LoVo (cell line): Measurements from ENCODE around the gene TBC1D1.
A peak's percentile ranks its signal among the peaks of the same experiment; 100 is the strongest.

Experiments used
- DNase-seq: peaks from one replicate; pipeline ENCODE4 v3.0.0-alpha.2; 2016; ENCODE audit warnings: low spot score

TBC1D1 gene

DNA sequence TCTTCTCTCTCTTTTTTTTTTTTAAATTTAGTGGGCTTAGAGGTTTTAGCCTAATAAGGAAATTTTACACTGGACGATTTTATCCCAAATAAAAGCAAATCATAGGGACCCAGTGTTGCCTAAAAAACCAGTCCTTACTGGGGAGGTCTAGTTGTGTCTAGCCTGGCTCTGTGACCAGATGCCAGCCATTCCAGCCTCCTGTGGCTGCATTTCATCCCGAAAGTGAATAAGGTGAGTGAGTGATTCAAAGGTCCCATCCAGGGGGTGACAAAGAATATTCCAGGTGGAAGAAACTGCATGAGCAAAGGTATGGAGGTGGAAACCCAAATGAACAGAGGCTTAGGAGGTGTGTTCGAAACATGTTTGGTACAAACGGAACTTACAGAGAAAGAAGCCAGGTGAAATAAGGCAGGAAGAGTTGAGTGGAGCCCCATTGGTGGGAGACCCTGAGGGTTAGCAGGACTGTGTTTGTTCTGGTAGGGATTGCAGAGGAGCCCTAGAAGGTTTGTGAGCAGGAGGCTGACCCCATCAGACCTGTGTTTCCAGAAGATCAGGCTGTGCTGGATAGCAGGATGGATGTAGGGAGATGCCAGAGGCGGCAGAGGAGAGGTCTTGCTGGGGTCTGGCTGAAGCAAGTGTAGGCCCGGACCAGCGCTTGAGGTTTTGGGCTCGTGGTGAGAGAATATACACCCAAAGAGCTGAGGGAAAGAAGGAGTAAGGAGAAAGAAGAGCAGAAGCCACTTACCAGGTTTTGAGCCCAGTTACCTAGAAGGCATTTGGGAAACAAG is 100.9 kb downstream of the TBC1D1 start:
- no peak for DNase-seq

DNA sequence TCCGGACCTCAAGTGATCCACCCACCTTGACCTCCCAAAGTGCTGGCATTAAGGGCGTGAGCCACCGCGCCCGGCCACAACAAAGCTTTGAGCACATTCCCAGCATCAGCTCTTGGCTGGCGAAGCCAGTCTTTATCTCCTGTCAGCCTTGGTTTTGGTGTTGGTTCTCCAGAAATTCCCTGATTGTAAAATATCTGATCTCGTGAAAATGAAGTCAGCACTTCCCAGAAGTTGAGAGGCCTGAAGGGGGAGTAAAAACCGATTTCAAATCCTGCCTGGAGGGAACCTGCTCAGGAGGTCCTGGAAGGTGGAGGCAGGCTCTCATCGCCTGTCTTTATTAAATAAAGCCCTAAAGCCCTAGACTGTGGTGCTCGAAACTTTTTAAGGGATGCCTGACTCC is 102.9 kb downstream of the TBC1D1 start:
- DNase-seq, result no peak

DNA sequence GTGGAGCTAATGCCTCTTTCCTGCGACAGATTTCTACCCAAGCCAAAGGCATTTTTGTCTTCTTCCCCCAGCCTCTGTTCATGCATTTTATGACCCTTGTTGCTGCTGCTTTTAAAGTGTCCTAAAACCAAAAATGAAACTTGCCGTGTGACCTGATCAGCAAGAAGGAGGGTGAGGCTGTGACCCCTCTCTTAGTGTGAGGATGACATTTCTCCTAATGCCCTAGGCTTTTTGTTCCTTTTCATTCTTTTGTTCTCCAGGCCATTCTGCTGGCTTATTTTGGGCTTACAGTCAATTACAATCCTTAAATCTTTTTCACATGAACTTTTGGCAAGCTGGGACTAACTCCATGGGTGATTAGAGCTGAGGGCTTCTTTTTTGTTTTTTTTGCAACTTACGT is 103.7 kb downstream of the TBC1D1 start:
- DNase-seq, result no peak

DNA sequence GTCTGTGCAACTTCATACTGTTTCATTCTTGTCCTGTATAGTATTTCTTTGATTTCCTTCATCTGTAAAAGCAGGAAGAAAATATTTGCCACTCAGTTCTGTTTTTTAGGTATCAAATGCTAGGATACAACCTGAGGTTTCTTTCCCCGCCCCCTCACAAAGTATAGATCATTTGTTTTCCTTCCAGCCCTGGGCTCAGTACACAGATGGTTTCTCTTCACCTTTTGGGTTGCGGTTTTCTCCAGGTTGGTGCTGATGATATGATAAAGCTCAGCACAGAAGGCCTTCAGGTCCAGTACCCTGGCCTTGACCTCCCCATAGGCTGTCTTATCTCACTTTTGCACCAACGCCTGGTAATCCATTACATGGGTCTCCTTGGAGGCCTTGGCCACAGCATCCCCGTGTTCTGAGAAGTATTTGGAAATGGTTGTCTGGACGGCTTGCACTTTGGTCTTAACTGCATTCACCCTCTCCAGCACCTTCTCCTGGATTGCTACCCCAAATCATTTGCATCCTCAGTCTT is 104.5 kb downstream of the TBC1D1 start:
- no peak for DNase-seq

DNA sequence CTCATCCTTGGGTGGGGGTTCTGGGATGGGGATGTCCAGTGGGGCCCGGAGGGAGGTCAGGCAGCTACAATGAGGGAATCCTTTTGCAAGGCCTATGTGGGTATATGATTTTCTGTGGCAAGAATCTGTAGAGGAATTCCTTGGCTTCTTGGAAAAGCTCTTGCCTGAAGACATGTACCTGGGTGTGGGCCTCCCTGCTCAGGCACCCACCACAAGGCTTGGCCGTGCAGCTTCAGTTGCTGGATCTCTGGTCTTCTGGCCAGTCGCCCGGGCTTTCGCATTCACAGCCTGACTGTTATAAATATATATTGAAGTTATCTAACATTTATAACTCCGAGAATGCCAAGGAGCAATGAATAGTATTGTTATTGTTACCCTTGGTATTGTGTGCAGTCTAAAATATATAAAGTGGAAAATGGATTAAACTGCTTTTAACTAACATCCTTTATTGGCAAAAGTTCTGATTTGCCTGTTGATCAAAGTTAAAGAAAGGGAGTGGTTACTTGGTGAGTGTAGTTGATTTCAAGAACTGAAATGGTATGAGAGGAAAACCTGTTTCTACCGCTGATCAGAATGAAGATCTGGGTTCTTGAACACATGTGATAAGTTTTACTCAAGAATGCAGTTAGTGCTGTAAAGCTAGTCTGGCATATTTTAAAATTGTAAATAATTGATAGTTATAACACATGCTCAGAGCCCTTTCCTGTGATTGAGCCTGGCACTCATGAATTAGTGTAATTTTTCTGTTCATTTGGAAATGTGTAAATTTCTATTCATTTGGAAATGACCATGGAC is 105.3 kb downstream of the TBC1D1 start:
- DNase-seq, result no peak

DNA sequence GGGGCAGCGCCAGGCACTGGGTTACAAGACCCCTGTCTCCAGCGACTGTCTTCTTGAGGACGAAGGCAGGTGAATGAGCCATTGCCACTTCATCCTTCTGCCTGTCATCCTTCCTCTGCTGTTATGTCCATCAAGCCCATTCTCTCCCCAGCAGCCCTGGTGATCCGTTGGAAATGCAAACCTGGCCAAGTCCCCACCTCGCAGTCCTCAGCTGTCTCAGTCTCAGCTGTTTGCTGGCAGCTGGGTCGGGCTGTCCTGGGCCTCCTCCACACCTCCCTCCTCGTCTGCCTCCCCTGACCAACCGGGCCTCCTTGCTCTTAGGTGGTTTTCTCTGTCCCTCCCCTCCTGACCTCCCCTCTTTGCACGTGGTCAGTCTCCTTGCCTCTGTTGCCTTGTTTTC is 107.3 kb downstream of the TBC1D1 start:
- DNase-seq, result no peak

DNA sequence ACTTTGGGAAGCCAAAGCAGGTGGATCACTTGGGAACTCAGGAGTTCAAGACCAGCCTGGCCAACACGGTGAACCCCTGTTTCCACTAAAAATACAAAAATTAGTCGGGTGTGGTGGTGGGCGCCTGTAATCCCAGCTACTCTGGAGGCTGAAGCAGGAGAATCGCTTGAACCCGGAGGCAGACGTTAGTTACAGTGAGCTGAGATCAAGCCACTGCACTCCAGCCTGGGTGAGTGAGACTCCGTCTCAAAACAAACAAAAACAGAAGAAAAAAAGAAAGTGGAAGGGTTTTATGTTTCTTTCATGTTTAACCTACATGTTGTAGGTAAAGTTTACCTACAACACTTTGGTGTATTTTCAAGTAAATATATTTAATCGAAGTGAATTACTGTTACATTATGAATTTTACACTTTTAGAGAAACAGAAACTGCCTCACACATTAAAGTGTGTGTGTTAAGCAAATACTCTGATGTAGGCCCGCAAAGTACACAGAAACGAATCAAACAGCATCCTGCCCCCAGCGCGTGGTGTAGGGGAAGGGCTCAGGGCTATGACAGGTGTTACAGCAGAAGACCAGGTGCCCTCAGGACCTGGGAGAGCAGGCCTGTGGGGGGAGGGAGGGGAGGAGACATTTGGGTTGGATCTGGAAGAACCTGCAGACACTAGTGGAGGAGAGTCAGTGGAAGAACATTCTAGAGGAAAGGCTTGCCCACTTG is 108.3 kb downstream of the TBC1D1 start:
- DNase-seq, result no peak

DNA sequence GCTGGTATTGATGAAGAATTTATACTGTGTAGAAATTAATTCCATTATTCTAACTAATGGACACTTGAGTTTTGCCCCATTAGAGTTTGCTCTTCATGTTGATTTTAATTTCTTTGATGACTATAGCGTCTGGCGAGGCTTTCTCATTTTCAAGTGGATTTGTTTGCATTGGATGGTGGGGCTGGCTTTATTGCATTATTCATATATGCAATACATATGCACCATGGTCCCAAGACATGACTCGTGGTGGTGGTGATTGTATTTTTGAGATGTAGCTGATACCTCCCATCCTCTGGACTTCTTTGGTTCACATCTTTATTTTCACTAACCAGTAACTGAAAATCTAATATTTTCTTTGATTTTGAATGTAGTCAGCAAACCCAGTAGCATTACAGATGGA is 109.1 kb downstream of the TBC1D1 start:
- DNase-seq, result no peak

DNA sequence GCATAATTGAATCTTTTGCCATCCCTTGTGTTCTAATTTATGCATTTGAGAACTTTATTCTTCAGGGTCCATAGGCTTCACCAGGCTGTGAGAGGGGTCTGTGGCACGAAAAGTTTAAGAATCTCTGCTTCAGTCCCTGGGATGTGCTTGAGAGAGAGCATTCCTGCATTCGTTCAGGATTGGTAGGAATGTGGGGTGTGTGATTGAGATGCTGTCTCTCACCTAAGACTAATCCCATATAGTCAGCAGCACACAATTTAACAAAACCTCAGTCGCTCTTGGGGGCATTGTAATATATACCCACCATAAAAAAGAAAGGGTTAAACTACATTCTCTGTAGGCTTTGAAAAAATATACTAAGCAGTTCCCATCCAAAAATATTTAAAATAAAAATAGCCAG is 111.0 kb downstream of the TBC1D1 start:
- no peak for DNase-seq

DNA sequence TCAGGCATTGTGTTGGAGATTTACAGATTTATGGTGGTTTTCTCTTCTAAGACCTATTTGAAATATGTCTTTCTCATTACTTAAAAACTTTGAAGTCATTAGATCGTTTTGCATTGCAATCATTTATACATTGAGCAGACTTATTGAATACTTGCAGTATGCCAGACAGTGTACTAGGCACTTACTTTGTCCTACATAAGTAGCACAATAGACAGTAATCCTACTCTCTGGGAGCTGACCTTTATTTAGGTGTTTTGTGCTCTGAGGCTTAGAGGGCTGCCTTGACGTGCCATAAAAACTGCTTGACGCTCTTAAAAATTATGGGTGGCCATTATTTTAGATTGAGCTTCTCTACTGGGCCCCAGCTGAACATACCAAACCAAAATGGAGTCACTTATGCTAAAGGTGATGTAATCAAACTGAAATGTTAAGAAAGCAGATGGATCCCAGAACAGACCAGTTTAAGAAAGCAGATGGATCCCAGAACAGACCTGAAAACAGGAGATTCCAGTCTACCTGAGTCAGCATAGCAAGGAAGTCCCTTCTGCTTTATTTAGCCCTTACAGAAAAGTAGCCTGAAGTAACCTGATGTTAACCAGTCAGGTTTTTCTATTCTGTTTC is 111.7 kb downstream of the TBC1D1 start:
- no peak for DNase-seq

DNA sequence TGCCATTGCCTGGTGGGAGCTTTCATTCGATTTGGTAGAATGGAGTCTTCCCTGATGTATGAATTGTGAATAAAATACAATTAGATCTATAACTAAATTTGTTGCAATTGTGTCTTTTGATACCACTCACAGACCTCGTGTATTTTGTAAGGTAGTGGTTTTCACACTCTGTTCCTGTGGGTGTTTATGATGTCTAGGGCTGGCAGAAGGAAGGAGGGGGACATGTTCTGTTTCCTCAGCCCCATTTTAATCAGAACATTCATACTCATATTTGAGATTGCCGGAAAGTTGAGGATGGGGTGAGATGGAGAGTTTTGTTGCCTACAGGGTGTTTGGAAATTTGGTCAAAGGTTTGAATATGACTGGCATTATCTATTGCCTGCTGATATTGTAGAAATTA is 112.2 kb downstream of the TBC1D1 start:
- no peak for DNase-seq

DNA sequence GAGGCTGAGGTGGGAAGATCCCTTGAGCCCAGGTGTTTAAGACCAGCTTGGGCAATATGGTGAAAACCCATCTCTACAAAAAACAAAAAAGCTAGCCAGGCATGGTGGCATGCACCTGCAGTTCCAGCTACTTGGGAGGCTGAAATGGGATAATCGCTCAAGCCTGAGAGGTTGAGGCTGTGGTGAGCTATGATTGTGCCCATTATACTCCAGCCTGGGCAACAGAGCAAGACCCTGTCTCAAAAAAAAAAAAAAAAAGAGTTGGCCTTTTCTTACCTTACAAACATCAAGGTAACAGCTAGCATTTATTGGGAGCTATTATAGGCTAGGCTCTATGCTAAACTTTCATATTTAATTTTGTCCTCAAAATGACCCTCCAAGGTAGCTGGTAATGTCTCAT is 112.7 kb downstream of the TBC1D1 start:
- DNase-seq, result no peak

DNA sequence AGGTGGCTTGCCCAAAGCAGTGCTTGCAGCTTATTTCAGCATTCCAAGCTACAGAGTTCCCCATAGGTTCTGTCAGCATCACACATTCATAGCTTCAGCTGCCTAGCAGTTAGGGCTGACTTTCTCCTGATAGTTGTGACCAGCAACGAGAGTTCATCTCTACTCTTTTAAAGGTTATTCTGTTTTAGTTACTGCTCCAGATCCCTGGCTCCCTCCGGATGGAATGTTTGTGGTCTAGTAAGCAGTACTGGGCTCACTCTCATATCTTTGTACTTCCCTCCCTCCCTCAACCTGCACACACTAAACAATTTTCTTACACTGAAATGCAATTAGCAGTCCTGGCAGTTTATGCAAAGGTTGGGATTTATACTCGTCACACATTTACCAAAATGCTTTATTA is 113.2 kb downstream of the TBC1D1 start:
- no peak for DNase-seq

DNA sequence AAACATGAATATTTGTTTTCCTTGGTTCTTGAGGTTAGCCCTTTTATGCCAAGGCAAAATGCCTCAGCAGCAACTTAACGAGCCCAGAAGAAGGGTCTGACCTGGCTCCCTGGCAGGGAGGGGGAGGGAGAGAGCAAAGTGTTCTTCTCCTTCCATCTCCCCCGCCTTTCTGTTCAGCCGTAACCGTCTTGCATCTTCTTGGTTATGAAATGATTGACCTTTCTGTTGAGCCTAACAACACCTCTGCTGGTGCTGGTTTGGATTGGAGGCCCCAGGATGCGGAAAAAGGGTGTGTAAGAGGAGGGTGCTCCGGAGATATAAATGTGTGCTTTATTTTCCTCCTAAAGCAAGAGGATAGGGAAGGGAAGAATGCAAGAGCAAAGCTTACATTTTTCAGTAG is 114.0 kb downstream of the TBC1D1 start:
- no peak for DNase-seq

DNA sequence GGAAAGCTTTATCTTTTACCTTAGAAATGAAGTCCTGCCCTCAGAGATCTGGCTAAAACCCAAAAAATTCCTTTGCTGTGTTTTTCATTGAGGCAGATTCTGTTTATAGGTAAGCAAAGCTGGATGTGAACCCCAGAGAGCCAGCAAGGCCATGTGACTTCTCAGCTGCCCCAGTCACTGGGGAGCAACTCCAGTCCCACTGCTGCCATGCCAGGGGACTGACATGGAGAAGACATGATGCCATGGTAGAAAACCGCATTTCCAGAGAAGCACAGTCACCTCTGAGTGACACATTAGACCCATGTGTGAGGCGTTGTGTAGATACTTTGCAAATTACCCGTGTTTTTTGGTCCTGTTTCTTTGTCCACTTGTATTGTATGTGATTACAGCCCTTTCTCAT is 114.8 kb downstream of the TBC1D1 start:
- no peak for DNase-seq

DNA sequence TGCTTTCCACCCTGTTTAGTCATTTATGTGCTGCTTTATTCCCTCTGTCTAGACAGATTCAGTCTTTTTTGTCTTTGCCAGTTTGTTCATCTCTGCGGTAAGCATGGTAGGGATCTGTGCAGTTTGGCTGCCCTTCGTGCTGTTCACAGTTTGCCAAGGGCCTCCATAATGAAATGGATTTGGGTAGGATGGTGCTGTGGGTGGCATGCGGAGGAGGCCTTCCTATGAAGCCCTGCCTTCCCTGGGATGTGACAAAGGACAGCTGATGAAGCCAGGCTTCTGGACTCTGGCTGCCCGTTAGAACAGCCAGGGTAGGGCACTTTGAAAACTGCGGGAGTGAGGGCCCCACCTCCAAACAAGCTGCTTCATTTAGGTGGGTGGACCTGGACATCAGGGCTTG is 116.8 kb downstream of the TBC1D1 start:
- DNase-seq, result no peak

DNA sequence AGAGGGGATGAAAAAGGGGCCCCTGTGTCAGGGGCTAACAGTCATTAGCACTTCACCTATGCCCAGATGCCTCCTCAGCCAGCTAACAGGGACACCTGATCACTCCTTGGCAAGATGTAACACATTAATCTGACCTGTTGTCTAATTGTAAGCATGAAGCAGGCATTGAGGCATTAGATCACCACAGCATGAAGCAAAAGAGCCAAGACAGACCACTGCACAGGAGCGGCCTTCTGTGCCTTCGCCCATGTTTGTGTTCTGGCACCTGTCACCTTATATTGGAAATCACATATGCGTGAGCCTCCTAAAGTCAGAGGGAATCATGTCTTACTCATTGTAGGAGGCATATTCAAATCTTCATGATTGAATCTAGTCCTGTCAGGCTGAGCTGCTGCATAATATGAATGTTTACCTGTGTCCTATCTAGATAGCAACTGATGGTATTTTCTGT is 117.7 kb downstream of the TBC1D1 start:
- no peak for DNase-seq

DNA sequence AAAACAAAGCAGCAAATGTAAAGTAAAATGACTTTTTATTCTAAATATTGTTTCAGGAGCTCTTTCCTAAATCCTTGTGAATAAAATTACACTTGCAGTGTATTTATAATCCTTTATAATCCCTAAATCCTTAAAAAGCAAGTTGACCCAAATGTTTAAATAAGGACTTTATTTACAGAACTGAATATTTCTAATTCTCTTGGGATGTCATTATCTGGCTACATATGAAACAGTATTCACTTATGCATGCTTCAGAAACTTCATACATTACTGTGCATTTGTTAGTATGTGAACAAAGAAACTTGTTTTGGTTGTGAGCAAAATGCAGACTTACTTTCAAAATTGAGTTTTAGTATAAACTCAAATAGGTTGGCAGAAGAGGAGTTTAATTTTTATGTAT is 118.5 kb downstream of the TBC1D1 start:
- no peak for DNase-seq

DNA sequence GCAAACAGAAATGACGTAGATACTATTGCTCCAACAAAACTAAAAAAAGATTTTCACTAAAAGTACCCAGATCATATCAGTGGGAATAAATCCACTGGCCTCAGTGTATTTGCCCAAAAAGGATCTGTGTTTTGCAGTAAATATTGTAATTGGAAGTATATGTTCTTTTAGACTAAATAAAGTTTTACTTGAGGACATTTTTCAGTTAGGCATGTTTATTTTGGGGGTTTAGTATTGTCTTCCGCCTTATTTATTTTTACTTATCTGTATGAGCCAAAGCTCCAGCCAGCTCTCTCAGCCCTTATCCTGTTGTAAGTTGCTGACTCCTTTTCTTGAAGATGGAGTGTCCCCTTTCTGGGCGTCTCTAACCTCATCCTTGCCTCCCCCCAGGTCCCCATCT is 119.1 kb downstream of the TBC1D1 start:
- no peak for DNase-seq

DNA sequence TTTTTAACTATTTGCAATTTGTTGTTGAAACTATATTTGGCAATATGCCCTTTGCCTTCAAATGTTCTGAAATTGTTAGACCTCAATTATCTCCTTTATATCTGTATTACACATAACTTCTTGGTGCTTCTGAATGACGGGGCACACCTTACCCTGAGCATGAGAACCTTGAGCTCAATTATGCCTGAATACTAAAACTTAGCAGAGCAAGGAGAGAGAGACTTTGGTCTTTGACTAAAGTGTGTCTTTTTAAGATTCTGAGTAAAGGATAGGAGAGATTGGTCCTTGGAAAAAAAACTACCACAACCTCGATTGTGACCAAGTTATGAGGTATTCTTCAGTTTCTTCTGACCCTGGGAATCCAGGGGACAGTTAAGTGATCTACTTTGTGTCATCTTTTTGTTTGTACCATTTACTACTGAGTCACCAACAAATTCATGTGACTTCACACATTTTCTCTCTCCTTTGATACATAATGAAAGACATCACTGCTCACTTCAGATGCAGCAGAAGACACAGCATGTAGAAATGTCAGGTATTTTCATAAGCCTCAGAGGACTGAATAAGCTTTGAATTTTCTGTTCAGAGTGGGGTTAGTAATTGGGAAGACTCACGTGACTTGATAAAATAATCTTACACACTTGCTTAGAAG is 120.8 kb downstream of the TBC1D1 start:
- DNase-seq, result no peak

DNA sequence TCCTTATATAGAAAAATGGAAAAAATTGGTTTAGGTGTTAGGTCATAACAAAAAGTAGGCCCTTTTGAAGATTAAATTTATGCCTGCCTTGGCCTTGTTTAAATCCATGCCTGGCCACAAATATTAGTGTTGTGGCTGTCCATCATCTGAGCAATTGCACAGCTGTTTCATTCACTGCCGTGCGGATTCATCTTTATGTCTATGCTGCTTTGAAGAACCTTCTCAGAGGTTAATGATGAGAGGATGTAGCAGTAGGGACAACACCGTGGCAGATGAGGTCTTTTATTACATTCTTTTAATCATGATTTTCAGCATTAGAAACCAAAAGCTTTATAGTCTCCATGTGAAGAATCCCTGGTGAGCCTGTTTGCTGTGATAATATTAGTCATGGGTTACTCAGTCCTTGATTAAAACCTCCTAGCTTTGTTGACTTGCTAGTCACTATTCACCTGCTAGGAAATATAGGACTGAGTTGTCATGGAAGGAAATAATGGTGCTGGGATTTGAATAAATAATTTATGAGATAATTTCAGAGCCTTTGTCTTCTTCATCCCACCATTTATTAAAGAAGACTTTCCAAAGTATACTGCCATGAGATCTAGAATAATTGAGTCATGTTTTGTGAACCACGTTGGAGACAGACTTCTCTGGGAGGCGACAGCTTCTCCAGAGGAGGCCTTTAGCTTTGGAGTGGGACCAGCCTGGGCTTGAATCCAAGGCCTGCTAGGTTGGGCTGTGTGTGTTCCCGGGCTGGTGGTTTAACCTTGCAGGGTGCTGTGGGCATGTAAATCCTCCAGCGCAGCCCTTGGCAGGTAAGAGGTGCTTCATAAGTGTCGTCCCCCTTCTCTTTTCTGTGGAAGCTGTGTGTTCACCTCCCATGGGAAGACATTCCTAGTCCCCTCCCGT is 122.8 kb downstream of the TBC1D1 start:
- peak; percentile 5 for DNase-seq
